ENCODE data around the gene ARID3A.

- TF ChIP-seq EZH2 (IDR thresholded peaks at IDR 0.05; ENCODE audit: insufficient read depth, poor library complexity, severe bottlenecking) (no peak), EZH2phosphoT487 (IDR thresholded peaks at IDR 0.05; ENCODE audit: insufficient read depth, low read depth) (no peak)
These were observed 81.8 kb downstream of the ARID3A start for GRCh38 chr19:1007399-1008251.
